Effector CD4-positive, alpha-beta T cell (primary cell): Measurements from ENCODE around the gene FES.
A peak's percentile ranks its signal among the peaks of the same experiment; 100 is the strongest.

Source experiments
- DNase-seq: peaks from one replicate; pipeline ENCODE4 v3.0.0-alpha.2; 2020

FES gene

DNA sequence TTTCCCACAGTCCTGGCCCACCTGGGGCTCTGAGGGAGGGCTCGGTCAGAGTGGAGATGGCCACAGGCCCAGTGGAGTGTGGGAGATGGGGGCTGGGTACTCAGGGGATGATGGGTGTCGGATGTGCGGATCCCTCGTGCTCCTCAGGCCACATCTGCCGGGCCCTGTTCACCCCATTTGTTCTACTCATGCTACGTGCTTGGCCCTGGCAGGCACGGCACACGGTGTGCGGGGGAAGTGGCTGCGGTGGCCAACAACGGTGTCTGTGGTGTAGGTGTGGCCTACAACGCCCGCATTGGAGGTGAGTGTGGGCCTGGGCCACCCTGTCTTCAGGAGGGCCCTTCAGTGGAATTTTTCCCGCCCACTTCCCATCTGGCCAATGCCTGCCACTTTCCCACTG is 7.0 kb upstream of the FES start:
- DNase-seq: no peak

DNA sequence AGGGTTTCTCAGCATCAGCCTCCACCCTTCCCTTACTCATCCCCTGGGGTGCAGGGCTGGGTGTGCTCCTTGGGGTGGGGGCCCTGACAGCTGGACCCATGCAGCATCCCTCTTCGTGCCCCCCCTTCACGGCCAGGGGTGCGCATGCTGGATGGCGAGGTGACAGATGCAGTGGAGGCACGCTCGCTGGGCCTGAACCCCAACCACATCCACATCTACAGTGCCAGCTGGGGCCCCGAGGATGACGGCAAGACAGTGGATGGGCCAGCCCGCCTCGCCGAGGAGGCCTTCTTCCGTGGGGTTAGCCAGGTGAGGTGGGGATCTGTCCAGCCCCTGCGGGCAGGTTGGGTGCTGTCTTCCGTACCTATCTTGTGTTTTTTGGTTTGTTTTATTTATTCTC is 6.3 kb upstream of the FES start:
- no peak for DNase-seq

DNA sequence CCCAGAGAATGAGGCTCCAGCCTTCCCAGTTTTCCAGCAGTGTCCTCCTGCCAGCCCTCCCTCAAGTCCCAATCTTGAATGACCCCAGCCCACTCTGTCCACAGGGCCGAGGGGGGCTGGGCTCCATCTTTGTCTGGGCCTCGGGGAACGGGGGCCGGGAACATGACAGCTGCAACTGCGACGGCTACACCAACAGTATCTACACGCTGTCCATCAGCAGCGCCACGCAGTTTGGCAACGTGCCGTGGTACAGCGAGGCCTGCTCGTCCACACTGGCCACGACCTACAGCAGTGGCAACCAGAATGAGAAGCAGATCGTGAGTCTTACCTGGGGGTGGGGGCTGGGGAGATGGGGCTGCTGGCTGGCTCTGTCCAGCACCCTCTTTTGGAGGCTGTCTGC is 5.6 kb upstream of the FES start:
- no peak for DNase-seq

DNA sequence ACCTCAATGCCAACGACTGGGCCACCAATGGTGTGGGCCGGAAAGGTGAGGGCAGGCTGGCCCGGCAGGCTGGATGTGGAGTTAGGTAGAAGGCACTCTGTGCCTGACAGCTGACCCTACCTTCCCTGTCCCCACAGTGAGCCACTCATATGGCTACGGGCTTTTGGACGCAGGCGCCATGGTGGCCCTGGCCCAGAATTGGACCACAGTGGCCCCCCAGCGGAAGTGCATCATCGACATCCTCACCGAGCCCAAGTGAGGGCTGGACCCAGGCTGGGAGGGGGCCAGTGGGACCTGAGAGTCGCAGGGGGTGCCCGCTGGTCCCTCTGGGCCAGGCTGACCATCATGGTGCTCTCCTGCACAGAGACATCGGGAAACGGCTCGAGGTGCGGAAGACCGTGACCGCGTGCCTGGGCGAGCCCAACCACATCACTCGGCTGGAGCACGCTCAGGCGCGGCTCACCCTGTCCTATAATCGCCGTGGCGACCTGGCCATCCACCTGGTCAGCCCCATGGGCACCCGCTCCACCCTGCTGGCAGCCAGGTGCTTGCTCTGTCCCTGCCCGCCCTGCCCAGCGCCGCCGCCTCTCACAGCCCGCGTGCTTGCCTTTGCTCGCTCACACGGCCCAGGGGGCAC is 4.5 kb upstream of the FES start:
- DNase-seq: no peak

DNA sequence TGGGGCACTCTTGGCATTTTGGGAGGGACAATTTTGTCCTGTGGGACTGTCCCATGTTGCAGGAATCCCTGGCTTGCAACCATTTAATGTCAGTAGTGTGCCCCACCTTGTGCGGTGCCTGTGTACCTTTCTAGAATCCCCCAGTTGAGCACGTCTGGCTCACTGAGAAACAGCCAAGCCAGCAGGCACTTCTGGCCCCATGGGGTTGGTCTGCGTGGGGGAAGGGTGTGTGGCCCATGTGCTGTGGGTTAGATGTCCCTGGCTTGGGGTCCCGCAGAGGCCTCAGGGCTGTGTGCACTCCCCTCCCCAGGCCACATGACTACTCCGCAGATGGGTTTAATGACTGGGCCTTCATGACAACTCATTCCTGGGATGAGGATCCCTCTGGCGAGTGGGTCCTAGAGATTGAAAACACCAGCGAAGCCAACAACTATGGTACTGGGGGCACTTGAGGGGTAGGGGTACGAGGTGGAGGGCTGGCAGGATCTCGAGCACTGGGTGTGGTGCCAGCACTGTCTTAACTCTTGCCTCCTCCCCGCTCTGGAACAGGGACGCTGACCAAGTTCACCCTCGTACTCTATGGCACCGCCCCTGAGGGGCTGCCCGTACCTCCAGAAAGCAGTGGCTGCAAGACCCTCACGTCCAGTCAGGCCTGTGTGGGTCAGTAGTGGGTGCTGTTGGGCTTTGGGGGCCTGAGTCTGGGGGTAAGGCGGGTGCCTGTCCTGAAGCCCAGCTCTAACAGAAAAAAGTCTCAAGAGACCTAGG is 3.7 kb upstream of the FES start:
- DNase-seq: no peak

DNA sequence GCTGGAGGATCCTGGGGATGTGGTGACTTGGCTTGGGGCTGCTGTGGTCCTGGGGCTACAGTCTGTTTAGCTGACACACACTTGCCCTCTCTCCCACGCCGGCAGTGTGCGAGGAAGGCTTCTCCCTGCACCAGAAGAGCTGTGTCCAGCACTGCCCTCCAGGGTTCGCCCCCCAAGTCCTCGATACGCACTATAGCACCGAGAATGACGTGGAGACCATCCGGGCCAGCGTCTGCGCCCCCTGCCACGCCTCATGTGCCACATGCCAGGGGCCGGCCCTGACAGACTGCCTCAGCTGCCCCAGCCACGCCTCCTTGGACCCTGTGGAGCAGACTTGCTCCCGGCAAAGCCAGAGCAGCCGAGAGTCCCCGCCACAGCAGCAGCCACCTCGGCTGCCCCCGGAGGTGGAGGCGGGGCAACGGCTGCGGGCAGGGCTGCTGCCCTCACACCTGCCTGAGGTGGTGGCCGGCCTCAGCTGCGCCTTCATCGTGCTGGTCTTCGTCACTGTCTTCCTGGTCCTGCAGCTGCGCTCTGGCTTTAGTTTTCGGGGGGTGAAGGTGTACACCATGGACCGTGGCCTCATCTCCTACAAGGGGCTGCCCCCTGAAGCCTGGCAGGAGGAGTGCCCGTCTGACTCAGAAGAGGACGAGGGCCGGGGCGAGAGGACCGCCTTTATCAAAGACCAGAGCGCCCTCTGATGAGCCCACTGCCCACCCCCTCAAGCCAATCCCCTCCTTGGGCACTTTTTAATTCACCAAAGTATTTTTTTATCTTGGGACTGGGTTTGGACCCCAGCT is 2.9 kb upstream of the FES start:
- no peak for DNase-seq

DNA sequence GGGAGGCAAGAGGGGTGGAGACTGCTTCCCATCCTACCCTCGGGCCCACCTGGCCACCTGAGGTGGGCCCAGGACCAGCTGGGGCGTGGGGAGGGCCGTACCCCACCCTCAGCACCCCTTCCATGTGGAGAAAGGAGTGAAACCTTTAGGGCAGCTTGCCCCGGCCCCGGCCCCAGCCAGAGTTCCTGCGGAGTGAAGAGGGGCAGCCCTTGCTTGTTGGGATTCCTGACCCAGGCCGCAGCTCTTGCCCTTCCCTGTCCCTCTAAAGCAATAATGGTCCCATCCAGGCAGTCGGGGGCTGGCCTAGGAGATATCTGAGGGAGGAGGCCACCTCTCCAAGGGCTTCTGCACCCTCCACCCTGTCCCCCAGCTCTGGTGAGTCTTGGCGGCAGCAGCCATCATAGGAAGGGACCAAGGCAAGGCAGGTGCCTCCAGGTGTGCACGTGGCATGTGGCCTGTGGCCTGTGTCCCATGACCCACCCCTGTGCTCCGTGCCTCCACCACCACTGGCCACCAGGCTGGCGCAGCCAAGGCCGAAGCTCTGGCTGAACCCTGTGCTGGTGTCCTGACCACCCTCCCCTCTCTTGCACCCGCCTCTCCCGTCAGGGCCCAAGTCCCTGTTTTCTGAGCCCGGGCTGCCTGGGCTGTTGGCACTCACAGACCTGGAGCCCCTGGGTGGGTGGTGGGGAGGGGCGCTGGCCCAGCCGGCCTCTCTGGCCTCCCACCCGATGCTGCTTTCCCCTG is 2.2 kb upstream of the FES start:
- no peak for DNase-seq

DNA sequence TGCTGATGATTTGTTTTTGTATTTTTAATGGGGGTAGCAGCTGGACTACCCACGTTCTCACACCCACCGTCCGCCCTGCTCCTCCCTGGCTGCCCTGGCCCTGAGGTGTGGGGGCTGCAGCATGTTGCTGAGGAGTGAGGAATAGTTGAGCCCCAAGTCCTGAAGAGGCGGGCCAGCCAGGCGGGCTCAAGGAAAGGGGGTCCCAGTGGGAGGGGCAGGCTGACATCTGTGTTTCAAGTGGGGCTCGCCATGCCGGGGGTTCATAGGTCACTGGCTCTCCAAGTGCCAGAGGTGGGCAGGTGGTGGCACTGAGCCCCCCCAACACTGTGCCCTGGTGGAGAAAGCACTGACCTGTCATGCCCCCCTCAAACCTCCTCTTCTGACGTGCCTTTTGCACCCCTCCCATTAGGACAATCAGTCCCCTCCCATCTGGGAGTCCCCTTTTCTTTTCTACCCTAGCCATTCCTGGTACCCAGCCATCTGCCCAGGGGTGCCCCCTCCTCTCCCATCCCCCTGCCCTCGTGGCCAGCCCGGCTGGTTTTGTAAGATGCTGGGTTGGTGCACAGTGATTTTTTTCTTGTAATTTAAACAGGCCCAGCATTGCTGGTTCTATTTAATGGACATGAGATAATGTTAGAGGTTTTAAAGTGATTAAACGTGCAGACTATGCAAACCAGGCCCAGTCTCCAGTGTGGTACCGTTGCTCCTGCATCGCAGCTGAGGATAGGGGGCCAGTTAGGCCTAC is 1.4 kb upstream of the FES start:
- DNase-seq: no peak

DNA sequence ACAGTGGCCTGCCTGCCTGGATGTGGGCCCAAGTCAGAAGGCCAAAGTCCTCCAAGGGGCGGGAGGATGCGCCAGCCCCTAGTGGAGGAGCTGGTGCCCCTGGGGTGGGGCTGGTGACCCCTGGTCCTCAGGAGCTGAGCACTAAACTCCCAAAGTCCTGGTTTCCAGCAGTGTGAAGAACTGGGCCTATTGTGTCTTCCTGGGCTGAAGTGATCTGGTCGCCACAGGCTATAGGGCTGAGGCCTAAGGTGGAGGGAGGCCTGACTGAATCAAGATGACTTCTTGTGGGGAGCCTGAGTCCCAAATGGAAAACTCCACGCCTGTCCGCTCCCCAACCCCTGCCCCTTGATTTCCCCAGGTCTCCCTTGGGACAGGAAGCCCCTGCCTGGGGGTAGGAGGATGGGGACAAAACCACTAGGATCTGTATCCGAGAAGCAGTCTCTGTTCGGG is 753 bp upstream of the FES start:
- no peak for DNase-seq

DNA sequence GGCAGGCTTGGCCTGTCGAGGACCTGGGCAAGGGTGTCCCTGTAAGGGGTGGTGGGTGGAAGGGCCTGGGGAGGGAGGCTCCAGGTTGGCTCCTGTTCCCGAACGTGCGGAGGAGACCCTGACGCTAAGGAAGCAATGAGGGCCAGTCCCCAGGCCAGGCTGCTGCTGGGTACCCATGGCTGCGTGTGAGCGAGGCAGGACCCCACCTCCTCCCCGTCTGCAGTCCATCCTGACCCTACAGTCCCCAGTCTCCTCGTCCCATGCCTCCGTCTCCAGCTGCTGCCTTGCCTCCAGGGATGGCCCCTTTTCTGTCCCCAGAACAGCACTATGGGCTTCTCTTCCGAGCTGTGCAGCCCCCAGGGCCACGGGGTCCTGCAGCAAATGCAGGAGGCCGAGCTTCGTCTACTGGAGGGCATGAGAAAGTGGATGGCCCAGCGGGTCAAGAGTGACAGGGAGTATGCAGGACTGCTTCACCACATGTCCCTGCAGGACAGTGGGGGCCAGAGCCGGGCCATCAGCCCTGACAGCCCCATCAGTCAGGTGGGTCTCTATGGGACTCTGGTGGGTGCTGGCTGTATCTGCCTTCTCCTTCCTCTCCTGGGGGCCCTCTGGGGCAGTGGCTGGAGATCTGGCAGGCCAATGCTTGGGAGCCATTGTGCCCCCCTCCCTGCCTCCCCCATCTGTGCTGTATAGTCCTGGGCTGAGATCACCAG is 571 bp downstream of the FES start:
- no peak for DNase-seq

DNA sequence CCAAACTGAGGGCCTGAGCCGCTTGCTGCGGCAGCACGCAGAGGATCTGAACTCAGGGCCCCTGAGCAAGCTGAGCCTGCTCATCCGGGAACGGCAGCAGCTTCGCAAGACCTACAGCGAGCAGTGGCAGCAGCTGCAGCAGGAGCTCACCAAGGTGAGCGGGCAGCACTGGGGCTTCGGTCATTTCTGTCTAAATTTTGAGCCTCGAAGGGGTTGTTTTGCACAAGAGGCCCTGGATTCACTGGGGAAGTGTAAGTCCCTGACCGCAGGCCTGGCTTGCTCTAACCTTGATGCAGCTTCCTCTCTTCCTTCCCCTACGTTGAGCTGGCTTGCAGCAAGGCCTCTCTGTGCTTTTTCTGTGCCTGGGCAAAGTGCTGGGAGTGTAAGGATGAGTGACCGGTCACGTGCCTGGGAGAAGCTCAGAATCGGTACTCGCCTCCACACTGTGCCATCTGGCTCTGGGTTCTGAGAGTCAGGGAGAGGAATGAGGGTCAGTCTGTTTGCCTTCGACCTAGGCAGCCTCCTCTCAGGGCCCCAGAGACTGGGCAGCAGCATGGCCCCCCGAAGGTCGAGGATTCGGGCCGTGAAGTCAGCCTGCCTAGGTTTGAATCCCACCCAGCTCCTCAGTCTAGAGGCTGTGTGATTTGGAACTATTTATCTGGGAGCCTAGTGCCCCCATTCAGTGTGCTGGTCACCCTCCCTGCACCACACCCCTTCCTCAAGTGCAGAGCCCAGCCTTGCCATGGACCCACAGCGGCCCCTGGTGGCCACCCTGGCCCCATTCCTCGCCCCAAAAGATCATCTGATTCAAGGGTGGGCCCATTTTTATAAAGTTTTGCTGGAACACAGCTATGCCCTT is 1.4 kb downstream of the FES start:
- peak; percentile 71 for DNase-seq

DNA sequence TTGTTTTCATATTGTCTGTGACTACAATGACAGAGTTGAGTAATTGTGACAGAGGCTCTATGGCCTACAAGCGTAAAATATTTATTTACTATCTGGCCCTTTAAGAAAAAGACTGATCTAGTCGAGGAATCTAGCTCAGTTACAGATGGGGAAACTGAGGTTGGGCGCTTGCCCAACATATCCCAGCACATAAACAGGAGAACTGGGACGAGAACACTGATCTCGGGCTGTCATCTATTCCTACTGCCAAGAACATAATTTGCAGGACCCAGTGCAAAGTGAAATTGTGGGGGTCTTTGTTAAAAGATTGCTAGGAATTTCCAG is 1.9 kb downstream of the FES start:
- no peak for DNase-seq

DNA sequence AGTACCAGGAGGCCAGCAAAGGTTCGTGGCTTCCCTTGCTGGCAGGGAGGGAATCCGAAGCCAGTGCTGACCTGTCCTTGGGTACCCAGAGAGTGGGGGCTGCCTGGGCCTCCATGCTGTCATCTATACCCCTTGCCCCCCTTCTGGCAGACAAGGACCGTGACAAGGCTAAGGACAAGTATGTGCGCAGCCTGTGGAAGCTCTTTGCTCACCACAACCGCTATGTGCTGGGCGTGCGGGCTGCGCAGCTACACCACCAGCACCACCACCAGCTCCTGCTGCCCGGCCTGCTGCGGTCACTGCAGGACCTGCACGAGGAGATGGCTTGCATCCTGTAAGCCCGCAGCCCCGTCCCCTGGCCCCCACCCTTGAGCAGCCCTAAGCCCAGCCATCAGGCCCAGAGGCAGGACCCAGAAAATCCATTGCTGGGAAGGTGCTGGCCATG is 2.8 kb downstream of the FES start:
- DNase-seq: no peak

DNA sequence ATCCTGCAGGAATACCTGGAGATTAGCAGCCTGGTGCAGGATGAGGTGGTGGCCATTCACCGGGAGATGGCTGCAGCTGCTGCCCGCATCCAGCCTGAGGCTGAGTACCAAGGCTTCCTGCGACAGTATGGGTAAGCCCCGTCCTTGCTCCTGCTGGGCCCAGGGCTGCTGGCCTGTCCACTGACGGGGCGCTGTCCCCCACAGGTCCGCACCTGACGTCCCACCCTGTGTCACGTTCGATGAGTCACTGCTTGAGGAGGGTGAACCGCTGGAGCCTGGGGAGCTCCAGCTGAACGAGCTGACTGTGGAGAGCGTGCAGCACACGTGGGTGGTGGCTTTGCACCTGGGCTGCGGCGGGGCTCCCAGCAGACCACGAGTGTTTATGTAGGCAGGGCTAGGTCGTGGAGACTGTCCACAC is 5.0 kb downstream of the FES start:
- DNase-seq: no peak

DNA sequence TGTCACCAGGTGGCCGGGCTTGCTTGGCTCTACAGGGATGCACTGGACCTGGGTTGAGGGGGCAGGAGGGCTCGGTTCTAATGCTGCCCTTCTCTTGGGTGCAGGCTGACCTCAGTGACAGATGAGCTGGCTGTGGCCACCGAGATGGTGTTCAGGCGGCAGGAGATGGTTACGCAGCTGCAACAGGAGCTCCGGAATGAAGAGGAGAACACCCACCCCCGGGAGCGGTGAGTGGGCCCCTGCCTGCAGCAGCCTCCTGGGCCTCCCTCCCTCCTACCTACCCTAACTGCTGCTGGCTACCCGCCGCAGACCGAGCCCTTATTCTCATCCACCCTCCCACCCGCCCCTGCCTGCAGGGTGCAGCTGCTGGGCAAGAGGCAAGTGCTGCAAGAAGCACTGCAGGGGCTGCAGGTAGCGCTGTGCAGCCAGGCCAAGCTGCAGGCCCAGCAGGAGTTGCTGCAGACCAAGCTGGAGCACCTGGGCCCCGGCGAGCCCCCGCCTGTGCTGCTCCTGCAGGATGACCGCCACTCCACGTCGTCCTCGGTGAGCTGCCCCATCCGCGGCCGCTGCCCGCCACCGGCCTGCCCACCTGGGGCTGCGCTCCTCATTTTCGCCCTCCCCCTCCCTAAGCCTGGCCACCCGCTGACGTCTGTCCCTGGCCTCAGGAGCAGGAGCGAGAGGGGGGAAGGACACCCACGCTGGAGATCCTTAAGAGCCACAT is 5.6 kb downstream of the FES start:
- DNase-seq: no peak

DNA sequence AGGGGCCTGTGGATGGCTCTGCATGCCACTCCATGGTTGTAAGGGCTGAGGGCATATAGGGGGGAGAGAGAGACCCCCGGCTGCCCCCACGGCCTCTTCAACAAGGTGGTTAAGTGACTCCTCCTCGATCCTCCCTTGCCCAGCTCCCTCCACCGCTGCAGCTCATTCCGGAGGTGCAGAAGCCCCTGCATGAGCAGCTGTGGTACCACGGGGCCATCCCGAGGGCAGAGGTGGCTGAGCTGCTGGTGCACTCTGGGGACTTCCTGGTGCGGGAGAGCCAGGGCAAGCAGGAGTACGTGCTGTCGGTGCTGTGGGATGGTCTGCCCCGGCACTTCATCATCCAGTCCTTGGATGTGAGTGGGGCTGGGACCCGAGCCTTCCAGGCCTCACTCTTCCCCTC is 6.5 kb downstream of the FES start:
- DNase-seq: no peak

DNA sequence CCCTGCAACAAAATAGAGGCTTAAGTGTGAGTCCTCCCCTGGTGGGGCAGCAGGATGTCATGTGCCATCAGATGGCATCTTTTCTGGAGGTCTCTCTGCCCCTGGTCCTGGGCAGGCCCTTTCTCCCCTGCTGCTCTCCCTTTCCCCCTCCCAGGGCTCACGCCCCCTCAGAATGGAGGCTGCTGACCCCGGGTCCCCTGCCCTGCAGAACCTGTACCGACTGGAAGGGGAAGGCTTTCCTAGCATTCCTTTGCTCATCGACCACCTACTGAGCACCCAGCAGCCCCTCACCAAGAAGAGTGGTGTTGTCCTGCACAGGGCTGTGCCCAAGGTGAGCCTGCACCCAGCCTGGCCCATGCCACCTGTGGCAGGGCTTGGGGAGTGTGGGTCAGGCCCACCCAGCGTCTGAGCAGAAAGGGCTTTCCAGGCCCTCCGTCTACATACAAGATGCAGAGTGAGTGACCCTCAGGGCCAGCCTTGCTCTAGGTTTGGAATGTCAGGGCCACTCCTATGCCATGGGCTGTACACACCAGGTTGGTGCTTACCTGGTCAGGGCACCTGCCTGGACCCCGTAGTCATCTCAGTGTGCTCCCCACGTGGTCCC is 7.1 kb downstream of the FES start:
- DNase-seq: no peak

DNA sequence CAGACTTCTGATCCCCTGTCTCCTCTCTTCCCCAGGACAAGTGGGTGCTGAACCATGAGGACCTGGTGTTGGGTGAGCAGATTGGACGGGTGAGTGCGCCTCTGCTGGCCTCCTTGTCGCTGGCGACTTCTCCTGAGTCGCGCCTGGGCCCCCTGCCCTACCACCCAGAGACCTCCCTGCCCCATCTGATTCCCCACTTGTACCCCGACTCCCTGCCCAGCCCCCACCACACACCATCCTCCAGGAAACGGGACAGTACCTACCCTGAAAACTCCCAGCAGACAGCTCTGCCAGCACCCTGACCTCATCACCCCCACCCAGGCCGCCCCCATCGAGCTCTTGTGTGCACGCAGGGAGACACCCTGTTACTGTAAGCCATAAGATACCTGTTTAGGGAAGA is 7.7 kb downstream of the FES start:
- no peak for DNase-seq

DNA sequence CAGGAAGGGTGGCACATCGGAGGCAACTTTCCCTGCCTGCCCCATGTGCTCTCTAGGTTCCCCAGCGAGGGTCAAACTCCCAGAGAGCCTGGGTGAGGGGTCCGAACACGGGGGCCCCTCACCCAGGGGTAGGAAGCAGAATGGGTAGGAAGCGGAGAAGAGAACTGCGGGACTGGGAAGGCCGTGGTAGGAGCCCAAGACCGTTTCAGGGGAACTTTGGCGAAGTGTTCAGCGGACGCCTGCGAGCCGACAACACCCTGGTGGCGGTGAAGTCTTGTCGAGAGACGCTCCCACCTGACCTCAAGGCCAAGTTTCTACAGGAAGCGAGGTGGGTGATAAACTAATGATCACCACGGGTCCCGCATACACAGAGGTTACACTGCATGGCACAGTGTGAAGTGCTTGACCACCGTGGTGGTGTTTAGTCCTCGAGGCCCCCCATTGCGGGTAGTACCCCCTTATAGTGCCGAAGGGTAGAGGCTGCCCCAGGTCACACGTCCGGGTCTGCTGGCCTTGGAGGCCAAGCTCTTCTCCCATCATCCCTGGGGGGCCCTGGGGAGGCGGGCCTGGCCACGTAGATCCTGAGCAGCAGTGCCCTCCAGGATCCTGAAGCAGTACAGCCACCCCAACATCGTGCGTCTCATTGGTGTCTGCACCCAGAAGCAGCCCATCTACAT is 8.3 kb downstream of the FES start:
- DNase-seq: no peak
